Activated CD8-positive, alpha-beta T cell treated with anti-CD3 and anti-CD28 coated beads for 36 hours (primary cell): ENCODE data around the gene HSD11B1. TPM values are rescaled to one million over a fixed set of nuclear protein-coding genes. Genes with fewer than 3 reads are reported as not detected.

ENCODE experiments used
- ATAC-seq: fragments of 200-7000 bp; cut with Tn5 transposase; one replicate; pipeline ENCODE4 v1.10.0; 2021; ENCODE audit warnings: mild to moderate bottlenecking, moderate library complexity
- CTCF ChIA-PET: fragments of 350-600 bp; sonication (Branson Sonifier 250); formaldehyde crosslinking; loops from one replicate; lab custom pipeline; 2021; ENCODE audit warnings: antibody characterized with exemption; lab: Charles Lee
- POLR2A ChIA-PET: fragments of 350-600 bp; sonication (Branson Sonifier 250); formaldehyde crosslinking; loops from one replicate; lab custom pipeline; 2021; ENCODE audit warnings: antibody characterized with exemption; lab: Charles Lee
- DNase-seq: peaks from one replicate; pipeline ENCODE4 v3.0.0-alpha.2; 2020
- H3K27ac Mint-ChIP-seq: one replicate; pipeline ENCODE4 v1.8.0; 2021; ENCODE audit warnings: mild to moderate bottlenecking, mixed read lengths
- H3K27me3 Mint-ChIP-seq: one replicate; pipeline ENCODE4 v1.8.0; 2021; ENCODE audit warnings: mixed read lengths
- H3K36me3 Mint-ChIP-seq: one replicate; pipeline ENCODE4 v1.8.0; 2021; ENCODE audit warnings: low read depth, mixed read lengths
- H3K4me1 Mint-ChIP-seq: one replicate; pipeline ENCODE4 v1.8.0; 2021; ENCODE audit warnings: low read depth, mixed read lengths
- H3K4me3 Mint-ChIP-seq: one replicate; pipeline ENCODE4 v1.8.0; 2021; ENCODE audit warnings: mild to moderate bottlenecking, moderate library complexity, mixed read lengths
- H3K9me3 Mint-ChIP-seq: one replicate; pipeline ENCODE4 v1.8.0; 2021; ENCODE audit warnings: mixed read lengths
- intact Hi-C: fragments of 100-400 bp; cut with micrococcal nuclease; formaldehyde crosslinking; loops from one replicate; pipeline ENCODE4 v1.10.0; 2022
- total RNA-seq, 2 experiments: library from RNA; stranded (reverse); gene quantifications; one replicate each; pipeline ENCODE4 v1.2.3, GENCODE V29; 2021
- TF ChIP-seq, protein P1 (sequence below): fragments of 200-600 bp; IDR thresholded peaks from one replicate; pipeline ENCODE4 v1.8.0; 2022; ENCODE audit warnings: antibody characterized with exemption, mild to moderate bottlenecking

Gene HSD11B1
- total RNA-seq, 2 experiments from 2014 or later, result 0.47 to 0.59 TPM

DNA sequence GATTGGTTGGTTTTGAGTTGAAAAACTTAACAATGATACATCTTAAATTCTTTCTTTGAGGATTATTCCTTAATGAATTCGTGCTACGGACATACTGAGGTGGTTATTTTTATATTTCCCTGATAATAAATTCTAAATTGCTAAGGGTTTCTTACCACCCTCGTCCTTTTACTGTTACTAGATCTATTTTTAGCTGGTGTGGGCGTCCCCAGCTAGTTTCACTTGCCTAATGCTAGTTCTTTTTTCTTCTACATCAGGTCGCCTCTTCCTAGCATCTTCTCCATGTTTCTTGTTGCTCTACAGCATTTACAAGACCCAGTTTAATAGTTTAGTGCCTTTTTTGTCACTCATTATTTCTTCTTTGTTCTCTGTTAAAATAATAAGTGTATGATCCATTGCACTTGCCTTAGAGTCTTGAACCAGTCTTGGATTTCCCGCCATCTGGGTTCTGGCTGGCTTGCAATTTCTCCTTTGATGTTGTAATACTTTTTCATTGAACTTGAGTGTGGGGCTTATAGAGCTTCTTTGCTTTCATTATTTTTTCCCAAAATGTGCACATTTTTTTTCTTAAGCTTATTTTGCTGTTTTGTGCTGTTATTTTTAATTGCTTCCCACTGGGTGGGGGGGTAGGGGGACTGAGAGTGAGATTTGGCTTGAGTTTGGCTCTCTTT, 677 bp upstream of the HSD11B1 start:
- H3K27ac Mint-ChIP-seq, result peak overlapping the region; percentile 76
- no peaks in the 10 kb centered on the region for H3K27me3 Mint-ChIP-seq
- peaks cover 33% of the 10 kb centered on the region for H3K4me1 Mint-ChIP-seq
- TF ChIP-seq, protein P1, sequence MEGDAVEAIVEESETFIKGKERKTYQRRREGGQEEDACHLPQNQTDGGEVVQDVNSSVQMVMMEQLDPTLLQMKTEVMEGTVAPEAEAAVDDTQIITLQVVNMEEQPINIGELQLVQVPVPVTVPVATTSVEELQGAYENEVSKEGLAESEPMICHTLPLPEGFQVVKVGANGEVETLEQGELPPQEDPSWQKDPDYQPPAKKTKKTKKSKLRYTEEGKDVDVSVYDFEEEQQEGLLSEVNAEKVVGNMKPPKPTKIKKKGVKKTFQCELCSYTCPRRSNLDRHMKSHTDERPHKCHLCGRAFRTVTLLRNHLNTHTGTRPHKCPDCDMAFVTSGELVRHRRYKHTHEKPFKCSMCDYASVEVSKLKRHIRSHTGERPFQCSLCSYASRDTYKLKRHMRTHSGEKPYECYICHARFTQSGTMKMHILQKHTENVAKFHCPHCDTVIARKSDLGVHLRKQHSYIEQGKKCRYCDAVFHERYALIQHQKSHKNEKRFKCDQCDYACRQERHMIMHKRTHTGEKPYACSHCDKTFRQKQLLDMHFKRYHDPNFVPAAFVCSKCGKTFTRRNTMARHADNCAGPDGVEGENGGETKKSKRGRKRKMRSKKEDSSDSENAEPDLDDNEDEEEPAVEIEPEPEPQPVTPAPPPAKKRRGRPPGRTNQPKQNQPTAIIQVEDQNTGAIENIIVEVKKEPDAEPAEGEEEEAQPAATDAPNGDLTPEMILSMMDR, result no peak
- no peak overlapping the region for H3K4me3 Mint-ChIP-seq
- POLR2A ChIA-PET, result no interaction called here
- DNase-seq, result peak; percentile 30
- no peak for ATAC-seq
- CTCF ChIA-PET, result interaction anchor here (0.6 to 4.6 kb wide), 7 partner anchors 11 to 77 kb away, joined by 3 to 29 read pairs (median 5); no protein-coding TSS in a partner anchor
- intact Hi-C loops, result no loop called here
- H3K9me3 Mint-ChIP-seq, result no peaks in the 10 kb centered on the region
- no peaks in the 10 kb centered on the region for H3K36me3 Mint-ChIP-seq

DNA sequence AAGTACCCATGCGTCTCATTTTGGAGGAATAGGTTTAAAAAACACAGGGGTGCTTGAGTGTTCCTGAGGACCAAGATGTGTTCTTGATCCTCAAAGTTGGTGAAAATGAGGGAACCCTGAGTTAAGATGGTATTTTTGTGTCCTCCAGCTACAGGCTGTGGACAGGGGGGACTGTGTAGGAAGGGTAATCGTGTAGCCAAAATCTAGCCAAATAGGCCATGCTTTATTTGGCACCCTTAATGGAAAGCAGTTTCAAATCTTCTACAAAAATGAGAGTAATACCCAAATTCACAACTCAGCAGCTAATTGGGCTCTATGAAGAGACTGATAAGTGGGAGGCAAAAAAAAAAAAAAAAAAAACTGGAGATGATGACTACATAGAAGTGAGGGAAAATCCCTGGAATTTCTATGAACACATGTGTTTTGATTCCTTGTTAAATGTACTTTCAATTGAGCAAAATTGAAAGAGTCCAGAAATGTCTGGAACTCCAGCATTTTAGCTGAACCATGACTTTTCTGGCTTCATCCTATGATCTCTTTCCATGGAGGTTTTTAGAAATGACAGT, 470 bp downstream of the HSD11B1 start:
- TF ChIP-seq, protein P1, result no peak
- no peak overlapping the region for H3K4me3 Mint-ChIP-seq
- intact Hi-C loops, result loop anchor here (5.0 kb wide), 1 partner anchor 42 kb away; no protein-coding TSS in a partner anchor
- H3K27me3 Mint-ChIP-seq, result no peaks in the 10 kb centered on the region
- DNase-seq (no peak), ATAC-seq (no peak)
- H3K27ac Mint-ChIP-seq, result peak overlapping the region; percentile 36
- H3K9me3 Mint-ChIP-seq, result no peaks in the 10 kb centered on the region
- H3K4me1 Mint-ChIP-seq, result peaks cover 38% of the 10 kb centered on the region
- H3K36me3 Mint-ChIP-seq, result no peaks in the 10 kb centered on the region
- POLR2A ChIA-PET, result no interaction called here
- CTCF ChIA-PET, result interaction anchor here (0.7 to 4.6 kb wide), 2 partner anchors 12 to 1273 kb away, joined by 3 to 29 read pairs; no protein-coding TSS in a partner anchor

DNA sequence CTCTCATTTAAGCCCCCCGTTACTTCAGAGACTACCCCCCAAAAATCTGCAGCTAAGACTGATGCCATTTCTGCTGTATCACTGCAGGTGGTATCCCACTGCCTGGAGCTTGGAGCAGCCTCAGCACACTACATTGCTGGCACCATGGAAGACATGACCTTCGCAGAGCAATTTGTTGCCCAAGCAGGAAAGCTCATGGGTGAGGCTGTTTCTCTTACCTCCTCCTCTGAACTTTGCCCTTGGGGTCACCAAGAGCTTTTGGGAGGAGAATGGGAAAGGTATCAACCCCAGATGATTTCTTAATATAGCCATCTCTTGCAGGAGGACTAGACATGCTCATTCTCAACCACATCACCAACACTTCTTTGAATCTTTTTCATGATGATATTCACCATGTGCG, 2.0 kb downstream of the HSD11B1 start:
- no peak for ATAC-seq
- Mint-ChIP-seq H3K27ac (no peak overlapping the region), H3K27me3 (no peaks in the 10 kb centered on the region), H3K9me3 (no peaks in the 10 kb centered on the region), H3K36me3 (no peaks in the 10 kb centered on the region), H3K4me1 (peaks cover 45% of the 10 kb centered on the region), H3K4me3 (no peak overlapping the region)
- ChIA-PET CTCF (interaction anchor here (1.0 to 4.6 kb wide), 5 partner anchors 13 to 41 kb away, joined by 3 to 29 read pairs (median 4); no protein-coding TSS in a partner anchor), POLR2A (interaction anchor here (0.7 kb wide), 1 partner anchor 27 kb away, joined by 3 read pairs; no protein-coding TSS in a partner anchor)
- TF ChIP-seq, protein P1, result no peak
- DNase-seq, result no peak
- intact Hi-C loops, result loop anchor here (5.0 kb wide), 1 partner anchor 41 kb away; no protein-coding TSS in a partner anchor

DNA sequence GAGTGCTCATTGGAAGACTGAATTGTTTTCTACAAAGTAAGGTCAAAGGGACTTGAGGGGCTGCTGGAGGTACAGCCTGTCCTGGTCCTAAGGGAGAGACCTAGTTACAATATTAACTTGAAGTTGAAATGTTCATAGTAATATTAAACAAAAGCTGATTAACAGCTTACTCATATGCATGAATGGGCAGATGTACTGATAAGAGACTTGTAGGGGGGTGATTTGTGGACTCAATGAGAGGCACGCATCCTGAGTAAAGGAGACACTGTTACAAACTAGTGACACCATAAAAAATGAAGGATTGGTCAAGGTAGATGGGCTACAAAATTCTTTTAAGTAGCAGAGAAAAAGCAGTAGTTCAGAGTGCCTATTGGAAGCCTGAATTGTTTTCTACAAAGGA, 2.7 kb downstream of the HSD11B1 start:
- H3K27me3 Mint-ChIP-seq, result no peaks in the 10 kb centered on the region
- H3K4me3 Mint-ChIP-seq, result no peak overlapping the region
- peaks cover 44% of the 10 kb centered on the region for H3K4me1 Mint-ChIP-seq
- POLR2A ChIA-PET, result interaction anchor here (0.6 to 0.7 kb wide), 2 partner anchors 17 to 77 kb away, joined by 3 read pairs; partner anchors contain the start of gene C1orf74
- H3K36me3 Mint-ChIP-seq, result no peaks in the 10 kb centered on the region
- DNase-seq, result no peak
- H3K27ac Mint-ChIP-seq, result no peak overlapping the region
- intact Hi-C loops, result loop anchor here (5.0 kb wide), 1 partner anchor 40 kb away; no protein-coding TSS in a partner anchor
- no peaks in the 10 kb centered on the region for H3K9me3 Mint-ChIP-seq
- CTCF ChIA-PET, result interaction anchor here (0.7 to 1.3 kb wide), 5 partner anchors 14 to 500 kb away, joined by 3 to 6 read pairs (median 3); no protein-coding TSS in a partner anchor
- no peak for ATAC-seq
- TF ChIP-seq, protein P1, result no peak
